ENCODE measurements around the gene EML6. TPM values are rescaled to one million over a fixed set of nuclear protein-coding genes. Genes with fewer than 3 reads are reported as not detected.

EML6 gene
- total RNA-seq, 1 donor from 2014 or later: 0.90 TPM

- H3K27me3 Mint-ChIP-seq (ENCODE audit: unreplicated experiment): peaks cover 7% of the 10 kb centered on the region
- H3K4me1 Mint-ChIP-seq (ENCODE audit: unreplicated experiment): no peaks in the 10 kb centered on the region
- DNase-seq (ENCODE audit: low spot score): no peak
- H3K36me3 Mint-ChIP-seq (ENCODE audit: low read depth, unreplicated experiment): peaks cover 4% of the 10 kb centered on the region
- H3K4me3 Mint-ChIP-seq (ENCODE audit: unreplicated experiment): no peak overlapping the region
- no peak overlapping the region for H3K27ac Mint-ChIP-seq (ENCODE audit: unreplicated experiment)
- H3K9me3 Mint-ChIP-seq (ENCODE audit: unreplicated experiment): no peaks in the 10 kb centered on the region
- TF ChIP-seq CTCF (IDR thresholded peaks at IDR 0.05; ENCODE audit: unreplicated experiment): no peak
Observed at GRCh38 chr2:54710216-54710615, 13.2 kb upstream of the EML6 start.

GRCh38 chr2:54712516-54712915 lies 10.9 kb upstream of the EML6 start:
- DNase-seq (ENCODE audit: low spot score): no peak
- no peak overlapping the region for H3K27ac Mint-ChIP-seq (ENCODE audit: unreplicated experiment)
- no peaks in the 10 kb centered on the region for H3K4me1 Mint-ChIP-seq (ENCODE audit: unreplicated experiment)
- no peaks in the 10 kb centered on the region for H3K9me3 Mint-ChIP-seq (ENCODE audit: unreplicated experiment)
- peaks cover 4% of the 10 kb centered on the region for H3K36me3 Mint-ChIP-seq (ENCODE audit: low read depth, unreplicated experiment)
- no peak for TF ChIP-seq CTCF (IDR thresholded peaks at IDR 0.05; ENCODE audit: unreplicated experiment)
- H3K4me3 Mint-ChIP-seq (ENCODE audit: unreplicated experiment): no peak overlapping the region
- peaks cover 7% of the 10 kb centered on the region for H3K27me3 Mint-ChIP-seq (ENCODE audit: unreplicated experiment)

DNA sequence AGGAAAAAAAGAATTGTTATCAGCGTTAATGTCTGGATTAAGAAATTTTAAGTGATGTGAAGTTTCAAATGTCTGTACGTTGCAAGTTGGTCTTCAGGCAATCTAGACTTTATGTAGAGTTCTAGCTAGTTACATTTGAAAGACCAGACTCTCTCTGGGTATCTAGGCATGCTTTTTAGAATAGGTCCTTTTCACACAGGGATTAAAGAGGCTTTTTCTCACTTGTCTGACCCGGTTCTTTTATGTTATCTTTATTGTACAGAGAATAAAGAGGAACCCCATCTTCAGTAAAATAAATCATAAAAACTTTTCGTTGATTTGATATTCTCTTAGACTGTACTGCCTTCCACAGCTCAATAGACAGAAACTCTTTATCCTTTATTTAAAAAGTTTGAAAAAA lies 8.5 kb upstream of the EML6 start:
- DNase-seq (ENCODE audit: low spot score): no peak
- H3K36me3 Mint-ChIP-seq (ENCODE audit: low read depth, unreplicated experiment): peaks cover 4% of the 10 kb centered on the region
- H3K4me1 Mint-ChIP-seq (ENCODE audit: unreplicated experiment): no peaks in the 10 kb centered on the region
- no peak for TF ChIP-seq CTCF (IDR thresholded peaks at IDR 0.05; ENCODE audit: unreplicated experiment)
- H3K9me3 Mint-ChIP-seq (ENCODE audit: unreplicated experiment): no peaks in the 10 kb centered on the region
- H3K27ac Mint-ChIP-seq (ENCODE audit: unreplicated experiment): no peak overlapping the region
- H3K4me3 Mint-ChIP-seq (ENCODE audit: unreplicated experiment): no peak overlapping the region
- H3K27me3 Mint-ChIP-seq (ENCODE audit: unreplicated experiment): peaks cover 5% of the 10 kb centered on the region

GRCh38 chr2:54716375-54716774 lies 7.1 kb upstream of the EML6 start:
- Mint-ChIP-seq H3K4me1 (ENCODE audit: unreplicated experiment) (no peaks in the 10 kb centered on the region), H3K36me3 (ENCODE audit: low read depth, unreplicated experiment) (no peaks in the 10 kb centered on the region), H3K9me3 (ENCODE audit: unreplicated experiment) (no peaks in the 10 kb centered on the region), H3K27me3 (ENCODE audit: unreplicated experiment) (peaks cover 1% of the 10 kb centered on the region), H3K4me3 (ENCODE audit: unreplicated experiment) (no peak overlapping the region), H3K27ac (ENCODE audit: unreplicated experiment) (no peak overlapping the region)
- TF ChIP-seq CTCF (IDR thresholded peaks at IDR 0.05; ENCODE audit: unreplicated experiment): no peak
- no peak for DNase-seq (ENCODE audit: low spot score)

GRCh38 chr2:54720563-54720962 lies 2.9 kb upstream of the EML6 start:
- Mint-ChIP-seq H3K9me3 (ENCODE audit: unreplicated experiment) (no peaks in the 10 kb centered on the region), H3K27me3 (ENCODE audit: unreplicated experiment) (peaks cover 11% of the 10 kb centered on the region), H3K4me3 (ENCODE audit: unreplicated experiment) (no peak overlapping the region), H3K36me3 (ENCODE audit: low read depth, unreplicated experiment) (peaks cover 3% of the 10 kb centered on the region), H3K4me1 (ENCODE audit: unreplicated experiment) (peaks cover 11% of the 10 kb centered on the region), H3K27ac (ENCODE audit: unreplicated experiment) (no peak overlapping the region)
- no peak for DNase-seq (ENCODE audit: low spot score)
- no peak for TF ChIP-seq CTCF (IDR thresholded peaks at IDR 0.05; ENCODE audit: unreplicated experiment)
